Stimulated activated CD8-positive, alpha-beta memory T cell treated with anti-CD3 and anti-CD28 coated beads, Interleukin-2, amount 100 ng/mL, for 1 hour (primary cell): ENCODE data around the gene VDAC1.
A peak's percentile ranks its signal among the peaks of the same experiment; 100 is the strongest.
"Not testable (repeated sequence)": the region's sequence is repeated elsewhere in the genome, so short reads cannot be mapped to it uniquely, and the experiment has no call there.

Experiments used
- DNase-seq, 2 donors: peaks; one replicate each; pipeline ENCODE4 v3.0.0-alpha.2; 2020; ENCODE audit warnings: low read depth in 2 of 2

Gene VDAC1, protein sequence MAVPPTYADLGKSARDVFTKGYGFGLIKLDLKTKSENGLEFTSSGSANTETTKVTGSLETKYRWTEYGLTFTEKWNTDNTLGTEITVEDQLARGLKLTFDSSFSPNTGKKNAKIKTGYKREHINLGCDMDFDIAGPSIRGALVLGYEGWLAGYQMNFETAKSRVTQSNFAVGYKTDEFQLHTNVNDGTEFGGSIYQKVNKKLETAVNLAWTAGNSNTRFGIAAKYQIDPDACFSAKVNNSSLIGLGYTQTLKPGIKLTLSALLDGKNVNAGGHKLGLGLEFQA

DNA sequence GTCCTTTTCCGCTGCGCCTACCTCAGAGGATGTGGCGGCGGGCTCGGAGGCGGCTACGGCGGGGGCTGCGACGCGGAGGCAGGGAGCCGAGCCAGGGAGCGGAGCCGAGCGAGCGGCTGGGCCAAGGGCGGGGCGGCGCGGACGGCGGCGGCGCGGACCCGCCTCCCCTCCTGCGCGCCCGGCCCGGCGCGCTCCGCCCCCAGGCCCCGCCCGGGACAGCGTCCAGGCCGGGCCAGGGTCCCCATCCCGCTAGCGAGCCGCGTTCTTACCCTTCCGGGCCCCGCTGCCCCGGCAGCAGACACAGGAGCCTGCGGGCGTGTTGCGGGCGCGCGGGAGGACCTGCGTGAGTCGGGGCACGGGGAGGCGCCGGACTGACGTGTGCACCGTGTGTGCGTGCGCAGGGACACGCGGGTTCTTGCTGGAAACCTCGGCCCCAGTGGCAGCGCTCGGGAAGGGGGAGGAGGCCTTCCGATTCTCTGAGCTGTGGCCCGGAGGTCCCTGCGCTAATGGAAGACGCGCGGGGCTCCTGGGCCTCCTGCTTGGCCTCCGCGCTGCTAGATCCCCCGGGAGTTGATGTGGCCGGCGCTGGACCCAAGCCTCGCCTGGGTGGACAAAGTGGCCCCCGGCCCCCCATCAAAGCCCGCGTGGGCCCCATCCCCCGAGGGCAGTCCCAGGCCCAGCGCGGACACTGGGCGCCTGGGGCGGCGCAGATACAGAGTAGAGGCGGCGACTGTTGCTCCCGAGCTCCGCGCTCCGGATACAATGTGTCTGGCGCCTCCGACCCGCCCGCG lies at the start of gene VDAC1:
Gene VDAC1, minus strand, starts transcription at position 350 of the 791 bp plus-strand sequence. CDS start 11,963 bp downstream, outside the sequence.
- peak; percentile 51 to 62 for DNase-seq

DNA sequence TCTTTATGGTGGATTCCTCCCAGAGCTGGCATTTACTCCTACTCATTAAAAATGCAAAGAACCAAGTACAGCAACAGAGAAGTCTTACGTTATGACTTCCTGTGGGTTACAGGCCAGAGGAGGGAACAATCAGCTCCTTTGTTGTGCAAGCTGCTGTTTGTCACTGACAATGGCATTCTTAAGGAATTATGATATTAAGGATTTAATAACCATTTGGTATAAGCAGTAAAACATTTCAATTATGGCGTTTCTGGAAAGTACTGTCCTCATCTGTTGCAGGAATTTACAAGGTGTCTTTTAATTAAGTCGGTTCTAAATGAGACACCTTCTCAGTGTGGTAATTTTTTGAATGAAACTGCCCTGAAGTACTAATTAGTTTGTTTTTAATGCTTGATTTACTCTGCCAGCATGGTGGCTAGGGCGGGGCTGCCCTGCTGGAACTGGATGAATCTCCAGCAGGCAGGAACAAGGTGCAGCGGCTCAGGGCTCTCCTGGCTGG lies 49.1 kb upstream of the VDAC1 start:
- no peak for DNase-seq

DNA sequence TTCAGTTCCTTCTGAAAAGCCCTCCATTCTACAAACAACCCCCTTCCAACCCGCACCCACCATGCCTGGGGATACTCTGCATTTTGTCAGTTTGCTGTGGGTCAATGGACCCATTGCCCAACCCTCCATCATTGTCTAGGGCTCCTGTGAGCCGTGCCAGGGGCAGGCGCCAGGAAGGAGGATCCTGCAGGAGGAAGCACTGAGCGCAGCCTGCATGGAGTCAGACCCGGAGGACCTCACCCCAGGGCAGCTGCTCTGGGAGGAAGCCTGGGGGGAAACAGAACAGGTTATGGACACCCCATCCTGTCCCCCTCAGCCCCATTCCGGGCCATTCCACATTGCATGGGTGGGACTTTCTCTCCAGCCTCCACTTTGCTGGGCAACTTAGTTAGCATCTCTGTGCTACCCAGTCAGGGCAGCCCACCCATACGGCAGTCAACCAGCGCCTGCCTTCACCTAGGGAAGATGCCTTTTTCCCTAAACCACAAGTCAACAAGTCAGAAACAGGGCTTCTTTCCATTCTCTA lies 48.6 kb upstream of the VDAC1 start:
- no peak for DNase-seq

DNA sequence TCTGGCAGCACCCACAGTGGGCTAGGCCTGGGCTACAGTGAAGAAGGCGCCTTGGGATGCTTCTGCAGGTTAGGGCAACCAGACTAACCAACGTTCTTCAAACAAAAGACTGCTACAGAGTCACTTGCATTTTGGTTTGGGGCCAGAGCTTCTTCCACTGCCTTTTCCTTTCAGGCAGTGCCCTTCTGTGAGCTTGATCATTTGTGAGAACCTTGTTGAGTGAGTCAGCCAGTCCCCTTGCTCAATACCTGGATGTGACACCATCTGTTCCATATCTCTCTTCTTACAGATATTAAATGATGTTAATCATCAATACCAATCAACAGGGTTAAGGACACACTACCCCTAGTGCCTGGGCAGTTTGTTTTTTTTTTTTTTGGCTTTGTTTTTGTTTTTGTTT lies 46.5 kb upstream of the VDAC1 start:
- no peak for DNase-seq

DNA sequence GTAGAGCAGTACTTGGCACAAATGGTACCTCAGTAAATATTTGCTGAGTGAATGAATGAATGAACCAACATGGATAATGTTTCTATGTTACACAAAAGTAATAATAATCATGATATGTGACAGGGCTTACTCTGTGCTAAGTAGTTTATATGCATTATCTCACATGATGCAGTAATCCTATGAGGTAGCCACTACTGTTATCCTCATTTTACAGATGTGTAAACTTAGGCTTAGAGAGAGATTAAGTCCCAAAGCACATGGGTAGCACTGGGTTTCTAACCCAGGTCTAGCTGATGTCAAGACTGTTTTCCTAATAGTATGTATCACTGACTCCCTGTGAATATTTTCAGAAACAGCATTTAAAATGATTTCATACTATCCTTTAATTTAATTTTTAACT lies 44.1 kb upstream of the VDAC1 start:
- DNase-seq = no peak

DNA sequence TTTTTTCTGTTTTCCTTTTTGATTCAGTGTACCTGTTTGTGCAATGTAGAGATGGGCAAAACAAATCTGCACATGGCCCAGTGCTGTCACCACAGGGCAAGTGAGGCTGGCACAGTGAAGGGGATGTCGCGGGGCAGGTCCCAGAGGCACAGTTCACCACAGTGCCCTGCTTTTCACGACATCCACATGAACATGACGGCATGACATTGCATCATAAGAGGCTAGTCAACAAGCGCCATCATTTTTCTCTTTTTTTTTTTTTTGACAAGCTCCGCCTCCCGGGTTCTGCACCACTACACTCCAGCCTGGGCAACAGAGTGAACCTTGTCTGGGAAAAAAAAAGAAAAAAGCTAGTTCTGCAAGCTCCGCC lies 42.9 kb upstream of the VDAC1 start:
- DNase-seq = no peak

DNA sequence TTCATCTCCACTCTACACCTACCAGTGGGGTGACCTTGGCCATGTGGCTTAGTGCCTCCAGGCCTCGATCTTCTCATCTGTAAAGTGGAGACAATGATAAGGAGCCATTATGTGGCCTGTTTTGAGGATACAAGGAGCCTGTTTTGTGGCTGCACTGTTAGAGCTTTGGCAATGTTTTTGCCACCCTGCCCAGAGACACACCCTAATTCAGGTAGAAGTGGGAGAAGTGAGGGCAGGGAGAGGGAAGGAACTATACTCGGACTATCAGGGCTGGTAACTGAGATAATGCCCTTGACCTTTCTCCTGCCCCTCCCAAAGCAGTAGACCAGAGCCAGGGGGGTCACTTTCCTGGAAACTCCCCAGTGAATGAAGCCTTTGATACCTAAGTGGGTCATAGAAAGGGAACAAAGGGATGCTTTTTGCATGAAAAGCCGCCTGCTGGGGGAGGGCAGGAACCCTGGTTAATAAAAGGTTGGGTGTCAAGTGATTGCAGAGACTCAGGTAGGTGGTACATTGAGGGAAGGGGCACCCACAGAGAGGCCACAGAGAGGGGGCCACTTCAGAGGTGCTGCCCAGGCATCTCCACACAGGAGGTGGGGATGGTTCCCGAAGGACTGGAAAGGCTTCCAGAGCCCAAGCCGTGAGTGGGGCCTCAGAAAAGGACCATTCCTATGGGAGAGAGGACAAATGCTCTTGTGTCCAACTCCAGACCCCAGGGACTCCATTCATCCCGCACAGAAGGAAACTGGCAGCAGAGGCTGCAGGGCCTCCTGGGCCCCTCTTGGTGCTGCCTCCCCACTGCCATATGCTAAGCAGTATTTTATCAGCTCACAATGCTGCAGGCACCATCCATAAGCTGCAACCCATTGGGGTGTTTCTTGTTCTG lies 42.3 kb upstream of the VDAC1 start:
- DNase-seq = no peak

DNA sequence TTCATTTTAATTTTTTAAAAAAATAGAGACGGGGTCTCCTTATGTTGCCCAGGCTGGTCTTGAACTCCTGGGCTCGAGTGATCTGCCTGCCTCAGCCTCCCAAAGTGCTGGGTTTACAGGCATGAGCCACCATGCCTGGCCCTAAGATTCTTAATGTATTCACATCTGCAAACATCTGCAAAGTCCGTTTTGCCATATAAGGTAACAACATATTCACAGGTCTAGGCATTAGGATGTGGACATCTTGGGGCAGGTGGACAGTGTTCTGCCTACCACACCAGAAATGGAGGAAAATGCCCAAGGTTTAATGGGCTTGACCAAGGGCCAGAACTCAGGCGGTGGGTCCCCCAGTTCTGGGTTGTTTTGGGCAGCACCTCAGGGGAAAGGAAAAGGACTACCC lies 41.6 kb upstream of the VDAC1 start:
- no peak for DNase-seq

DNA sequence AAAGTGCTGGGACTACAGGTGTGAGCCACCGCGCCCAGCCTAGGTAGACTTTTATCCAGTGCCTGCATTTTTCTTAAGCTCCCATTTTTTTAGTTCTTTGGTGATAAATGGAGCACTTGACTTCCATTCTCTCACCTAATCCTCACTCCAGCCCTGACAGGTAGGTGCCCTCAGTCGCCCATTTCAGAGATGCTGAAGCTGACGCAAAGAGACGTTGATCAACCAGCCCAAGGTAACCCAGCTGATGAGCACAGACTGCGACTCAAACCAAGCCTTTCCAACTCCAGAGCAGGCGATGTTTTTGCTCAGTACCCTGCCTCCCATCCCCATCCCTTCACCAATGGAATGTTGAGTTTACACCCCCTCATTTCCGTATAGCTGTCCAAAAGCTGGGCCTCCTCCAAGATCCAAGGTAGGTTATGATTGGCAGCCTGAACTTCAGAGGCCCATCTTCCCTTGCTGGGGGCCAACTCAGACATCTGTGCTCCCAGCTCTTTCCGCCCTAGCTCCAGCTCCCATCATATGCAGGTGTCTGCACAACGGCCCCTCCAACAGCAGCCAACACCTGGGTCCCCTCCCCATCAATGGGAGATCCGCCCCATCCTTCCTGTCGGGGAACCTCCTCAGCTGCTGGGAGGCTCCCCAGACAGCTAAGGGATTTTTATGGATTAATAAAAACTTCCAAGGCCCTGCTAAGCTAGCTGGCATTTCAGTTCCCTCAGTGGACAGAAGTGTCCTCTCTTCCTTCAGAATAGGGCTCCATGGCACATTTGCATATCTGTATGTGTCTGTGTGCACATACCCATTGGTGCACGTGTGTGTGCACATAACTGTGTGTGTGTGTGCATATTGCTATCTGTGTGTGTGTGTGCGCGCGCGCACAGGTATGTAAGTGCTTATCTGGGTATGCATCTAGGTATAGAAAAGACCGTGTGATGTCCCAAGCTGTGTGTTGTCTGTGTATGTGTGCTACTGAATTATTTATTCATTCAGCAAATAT lies 39.3 kb upstream of the VDAC1 start:
- DNase-seq = no peak

DNA sequence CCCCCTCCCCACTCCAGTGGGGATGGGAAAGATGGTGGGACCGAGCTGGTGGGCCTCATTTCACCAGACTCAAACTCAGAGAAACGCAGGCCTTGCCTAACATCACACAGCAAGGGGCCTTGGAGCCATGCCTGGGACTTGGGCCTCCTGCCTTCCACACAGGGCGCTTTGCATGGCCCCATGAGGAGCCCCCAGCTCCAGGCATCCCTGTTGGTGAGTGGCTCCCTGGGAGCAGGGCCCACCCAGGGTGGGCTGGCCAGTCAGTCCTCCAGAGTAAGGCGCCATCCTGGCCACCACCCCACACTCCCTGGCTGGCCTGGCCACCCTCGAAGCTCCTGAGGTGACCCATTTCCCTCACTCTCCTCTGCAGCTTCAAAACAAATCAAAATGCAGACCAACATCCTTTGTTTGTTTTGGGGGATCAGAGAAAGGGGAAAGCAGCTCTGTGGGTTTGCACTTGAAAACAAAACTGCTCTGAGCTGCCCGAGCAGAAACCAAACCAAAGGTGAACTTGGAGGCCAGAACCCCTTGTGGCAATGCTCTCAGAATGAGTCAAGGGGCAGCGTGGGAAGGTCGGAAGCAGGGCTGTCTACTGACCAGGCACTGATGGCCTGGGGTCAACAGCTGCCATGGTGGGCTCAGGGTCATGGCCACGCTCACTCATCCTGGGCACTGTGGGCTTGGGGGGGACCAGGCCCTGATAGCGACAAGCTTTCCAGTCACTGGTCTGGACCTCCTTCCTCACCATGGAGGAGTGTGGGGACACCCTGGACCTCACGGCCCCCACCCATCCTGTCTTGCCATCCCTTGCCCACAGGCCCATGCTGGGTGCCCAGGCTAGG lies 37.0 kb upstream of the VDAC1 start:
- no peak for DNase-seq

DNA sequence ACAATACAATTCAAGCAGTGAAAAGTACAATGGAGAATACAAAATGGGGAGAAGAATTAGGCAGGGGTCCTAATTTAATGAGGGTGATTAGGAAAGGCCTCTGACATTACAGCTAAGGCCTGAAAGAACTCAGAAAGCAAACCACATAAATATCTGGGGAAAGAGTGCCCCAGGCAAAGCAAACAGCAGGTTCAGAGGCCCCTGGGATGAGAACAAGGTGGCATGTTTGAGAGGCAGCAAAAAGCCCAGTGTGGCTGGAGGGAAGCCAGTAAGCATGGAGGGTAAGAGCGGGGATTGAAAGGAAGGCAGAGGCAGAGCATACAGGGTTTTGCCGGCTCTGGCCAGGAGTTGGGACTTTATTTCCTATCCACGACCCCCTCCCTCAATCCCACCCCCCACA lies 33.4 kb upstream of the VDAC1 start:
- no peak for DNase-seq

DNA sequence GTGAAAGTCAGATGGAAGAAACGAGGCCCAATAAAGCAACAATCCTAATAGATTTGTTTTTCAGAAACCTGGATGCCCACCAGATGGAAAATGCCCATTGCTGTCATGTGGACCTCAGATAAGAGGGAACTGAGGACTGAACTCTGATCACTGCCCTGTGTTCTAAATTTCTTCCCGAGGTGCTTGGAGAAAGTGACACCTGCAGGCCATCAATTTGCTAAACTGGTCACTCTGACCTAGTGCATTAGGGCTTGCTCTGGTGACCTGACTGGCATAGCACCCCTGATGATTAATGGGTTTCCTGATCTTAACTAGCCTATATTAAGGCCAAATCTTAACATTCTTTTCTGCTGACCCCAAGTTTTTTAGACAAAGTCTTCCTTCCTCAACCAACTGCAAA lies 32.4 kb upstream of the VDAC1 start:
- DNase-seq = no peak

DNA sequence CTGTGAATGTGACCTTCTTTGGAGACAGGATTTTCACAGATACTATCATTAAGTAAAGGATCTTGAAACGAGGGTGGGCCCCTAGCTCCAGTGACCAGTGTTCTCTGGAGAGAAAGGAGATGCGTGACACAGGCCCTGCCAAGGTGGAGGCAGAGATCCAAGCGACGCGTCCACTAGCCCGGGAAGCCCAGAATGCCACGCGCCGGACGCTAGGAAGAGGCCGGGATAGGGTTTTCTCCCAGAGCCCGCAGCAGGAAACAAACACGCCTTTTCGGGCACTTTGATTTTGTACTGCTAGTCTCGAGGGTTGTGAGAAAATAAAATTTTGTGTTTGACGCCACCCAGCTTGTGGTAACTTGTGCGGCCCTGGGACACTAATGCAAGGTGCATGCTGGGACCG lies 29.6 kb upstream of the VDAC1 start:
- no peak for DNase-seq

DNA sequence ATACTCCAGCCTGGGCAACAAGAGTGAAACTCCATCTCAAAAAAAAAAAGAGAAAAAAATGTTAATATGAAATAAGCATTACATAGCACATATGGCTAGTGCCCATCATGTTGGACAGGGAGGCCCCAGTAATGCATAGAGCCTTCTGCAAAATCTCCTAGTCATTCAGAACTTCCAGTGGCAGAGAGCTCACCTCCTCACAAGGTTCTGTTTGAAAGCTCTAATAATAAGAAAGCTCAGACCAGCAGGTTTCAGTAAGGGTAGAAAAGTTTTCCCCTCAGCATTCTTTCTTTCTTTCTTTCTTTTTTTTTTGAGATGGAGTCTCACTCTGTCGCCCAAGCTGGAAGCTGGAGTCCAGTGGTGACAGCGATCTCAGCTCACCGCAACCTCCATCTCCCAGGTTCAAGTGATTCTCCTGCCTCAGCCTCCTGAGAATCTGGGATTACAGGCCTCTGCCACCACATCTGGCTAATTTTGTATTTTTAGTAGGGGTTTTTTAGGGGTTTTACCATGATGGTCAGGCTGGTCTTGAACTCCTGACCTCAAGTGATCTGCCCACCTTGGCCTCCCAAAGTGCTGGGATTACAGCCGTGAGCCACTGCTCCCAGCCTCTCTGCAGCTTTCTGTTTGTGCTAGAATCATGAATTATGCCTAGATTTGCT lies 25.7 kb upstream of the VDAC1 start:
- DNase-seq = not testable (repeated sequence)

DNA sequence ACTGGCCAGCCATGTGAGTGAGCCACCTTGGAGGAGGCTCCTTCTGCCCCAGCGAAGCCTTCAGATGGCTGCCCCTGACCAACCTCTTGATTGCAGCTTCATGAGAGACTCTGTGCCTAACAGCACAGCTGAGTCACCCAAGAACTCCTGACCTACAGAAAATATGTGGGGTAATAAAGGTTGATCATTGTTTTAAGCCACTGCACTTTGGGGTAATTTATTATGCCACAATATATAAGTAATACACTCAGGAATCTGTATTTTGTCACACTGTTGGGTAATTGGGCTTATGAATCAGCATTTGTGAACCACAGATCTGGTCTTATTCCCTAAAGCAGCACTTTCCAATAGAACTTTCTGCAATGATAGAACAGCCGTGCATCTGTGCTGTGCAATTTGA lies 24.4 kb upstream of the VDAC1 start:
- no peak for DNase-seq

DNA sequence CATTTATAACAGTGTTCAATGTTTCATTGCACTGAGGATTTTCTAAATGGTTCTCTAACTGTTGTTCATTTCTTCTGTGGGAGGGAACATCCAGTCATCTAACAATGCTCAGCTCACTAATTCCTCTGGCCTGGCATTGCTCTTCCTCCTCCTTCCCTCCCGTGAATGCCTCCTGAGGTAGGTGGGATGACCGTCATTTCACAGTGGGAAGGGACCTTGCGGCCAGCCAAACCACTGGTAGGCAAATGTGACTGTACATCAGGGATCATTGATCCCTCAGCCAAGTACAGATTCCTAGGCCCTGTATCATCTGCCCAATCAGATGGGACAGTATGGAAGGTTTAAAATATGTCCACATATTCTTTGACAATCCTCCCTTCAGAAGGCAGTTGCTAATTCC lies 23.7 kb upstream of the VDAC1 start:
- DNase-seq = no peak

DNA sequence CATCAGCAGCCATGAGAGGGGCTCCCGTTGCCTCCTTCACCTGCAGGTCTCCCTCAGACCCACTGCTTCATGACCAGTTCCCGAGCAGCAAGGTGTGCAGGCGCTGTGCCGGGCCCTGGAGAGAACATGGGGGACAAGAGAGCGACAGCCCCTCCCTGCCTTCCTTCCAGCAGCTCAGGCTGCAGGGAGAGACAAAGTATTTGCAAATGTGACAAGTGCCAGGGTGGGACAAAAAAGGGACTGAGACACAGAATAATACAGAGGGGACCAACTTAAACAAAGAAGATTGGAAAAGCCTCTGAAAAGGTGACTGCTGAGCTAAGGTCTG lies 22.5 kb upstream of the VDAC1 start:
- no peak for DNase-seq

DNA sequence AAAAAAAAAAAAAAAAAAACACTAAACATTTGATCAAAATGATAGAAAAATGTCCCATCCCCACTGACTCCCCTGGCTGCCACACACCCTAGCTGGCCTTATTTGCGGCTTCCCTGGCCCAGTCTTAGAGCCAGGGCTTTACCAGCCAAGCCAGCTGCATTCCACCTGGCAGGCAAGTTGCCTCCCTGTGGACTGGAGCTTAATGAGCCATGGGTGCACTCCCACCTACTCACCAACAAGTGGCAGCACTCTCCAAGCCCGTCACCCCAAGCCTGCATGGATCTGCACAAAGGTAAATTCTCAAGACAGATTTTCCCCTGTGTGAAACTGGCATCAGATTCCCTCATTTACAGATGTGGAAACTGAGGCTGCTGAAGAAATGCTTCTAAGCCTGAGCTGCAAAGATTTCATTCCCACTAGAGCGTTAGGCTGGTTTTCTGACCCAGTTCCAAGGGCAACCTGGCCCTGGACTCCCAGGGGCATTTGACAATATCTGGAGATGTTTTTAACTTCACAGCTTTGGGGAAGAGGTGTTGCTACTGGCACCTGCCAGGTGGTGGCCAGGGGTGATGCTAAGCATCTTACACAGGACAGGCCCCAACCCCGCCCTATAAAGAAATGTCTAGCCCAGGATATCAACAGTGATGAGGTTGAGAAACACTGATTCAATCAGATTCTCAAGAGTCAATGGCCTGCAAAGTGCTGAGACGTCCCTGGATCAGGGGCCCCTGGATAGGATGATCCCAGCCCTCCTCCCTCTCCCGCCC lies 21.9 kb upstream of the VDAC1 start:
- peak in 1 of 2 donors; percentile 28 for DNase-seq

DNA sequence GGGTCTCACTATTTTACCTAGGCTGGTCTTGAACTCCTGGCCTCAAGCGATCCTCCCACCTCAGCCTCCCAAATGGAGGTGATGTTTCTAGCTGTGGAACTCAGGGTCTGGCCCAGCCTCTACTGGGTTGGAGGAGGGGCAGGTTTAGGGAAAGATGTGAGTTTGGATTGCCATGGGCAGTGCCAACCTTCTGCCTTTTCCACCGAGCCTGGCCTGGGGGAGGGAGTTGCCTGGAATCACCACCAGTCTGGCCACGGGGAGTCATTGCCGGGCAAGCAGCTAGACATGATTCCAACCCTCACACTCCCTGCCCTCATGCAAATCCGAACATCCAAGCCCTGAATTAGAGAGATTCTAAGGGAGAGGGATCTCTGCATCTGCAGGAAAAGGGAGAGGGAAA lies 21.0 kb upstream of the VDAC1 start:
- DNase-seq = no peak
